HepG2 (cell line): ENCODE measurements around the gene PTPA. TPM values are rescaled to one million over a fixed set of nuclear protein-coding genes. Genes with fewer than 3 reads are reported as not detected.
A peak's percentile ranks its signal among the peaks of the same experiment; 100 is the strongest.

Source experiments
- GATAD1 ChIP-seq: IDR thresholded peaks from 2 replicates; pipeline ENCODE4 v1.6.1; 2016; ENCODE audit warnings: missing genetic modification reagents, missing compliant biosample characterization
- KMT2A ChIP-seq: sonication (generic); formaldehyde crosslinking; IDR thresholded peaks from 2 replicates; pipeline ENCODE4 v1.4.0; 2020; ENCODE audit warnings: missing genetic modification reagents
- KMT2B ChIP-seq: IDR thresholded peaks from 2 replicates; pipeline ENCODE4 v1.6.1; 2016; ENCODE audit warnings: missing genetic modification reagents, missing compliant biosample characterization
- MAFG ChIP-seq: sonication (generic); formaldehyde crosslinking; IDR thresholded peaks from 2 replicates; pipeline ENCODE4 v1.5.1; 2020; ENCODE audit warnings: mild to moderate bottlenecking, missing genetic modification reagents
- MIER2 ChIP-seq: IDR thresholded peaks from 2 replicates; pipeline ENCODE4 v1.6.1; 2016; ENCODE audit warnings: missing biosample characterization, missing genetic modification reagents
- NCOA1 ChIP-seq: sonication (generic); formaldehyde crosslinking; IDR thresholded peaks from 2 replicates; pipeline ENCODE4 v1.9.0; 2021; ENCODE audit warnings: missing genetic modification reagents
- NFATC3 ChIP-seq: sonication (generic); formaldehyde crosslinking; IDR thresholded peaks from 2 replicates; pipeline ENCODE4 v1.5.1; 2020; ENCODE audit warnings: mild to moderate bottlenecking, missing genetic modification reagents
- NPAS2 ChIP-seq: sonication (generic); formaldehyde crosslinking; IDR thresholded peaks from 2 replicates; pipeline ENCODE4 v1.8.0; 2022; ENCODE audit warnings: mild to moderate bottlenecking, missing genetic modification reagents, borderline replicate concordance
- REL ChIP-seq: sonication (generic); formaldehyde crosslinking; conservative IDR thresholded peaks from 2 replicates; pipeline ENCODE4 v1.8.0; 2022; ENCODE audit warnings: mild to moderate bottlenecking, missing genetic modification reagents, moderate library complexity
- ZFP36L2 ChIP-seq: sonication (generic); formaldehyde crosslinking; IDR thresholded peaks from 2 replicates; pipeline ENCODE4 v1.4.0; 2020; ENCODE audit warnings: missing genetic modification reagents
- ZFX ChIP-seq: sonication (generic); formaldehyde crosslinking; IDR thresholded peaks from 2 replicates; pipeline ENCODE4 v1.4.0; 2020; ENCODE audit warnings: mild to moderate bottlenecking, low read depth, missing genetic modification reagents, moderate library complexity
- ZNF282 ChIP-seq: fragments of 450-650 bp; IDR thresholded peaks from 2 replicates; pipeline ENCODE4 v1.6.1; 2018; ENCODE audit not compliant: partially characterized antibody
- ZNF33A ChIP-seq: sonication (generic); formaldehyde crosslinking; IDR thresholded peaks from 2 replicates; pipeline ENCODE4 v1.5.1; 2020; ENCODE audit warnings: missing genetic modification reagents, mild to moderate bottlenecking, moderate library complexity, borderline replicate concordance
- ZNF383 ChIP-seq: sonication (generic); formaldehyde crosslinking; IDR thresholded peaks from 2 replicates; pipeline ENCODE4 v1.4.0; 2020; ENCODE audit warnings: missing genetic modification reagents, mild to moderate bottlenecking, borderline replicate concordance
- ZNF431 ChIP-seq: sonication (generic); formaldehyde crosslinking; IDR thresholded peaks from 2 replicates; pipeline ENCODE4 v1.9.0; 2022; ENCODE audit warnings: missing genetic modification reagents, low read depth, mild to moderate bottlenecking, borderline replicate concordance
- ZNF674 ChIP-seq: sonication (generic); formaldehyde crosslinking; IDR thresholded peaks from 2 replicates; pipeline ENCODE4 v1.5.0; 2020; ENCODE audit warnings: low read depth, mild to moderate bottlenecking, missing genetic modification reagents
- polyA plus RNA-seq, 8 experiments: library from polyadenylated mRNA; depleted of rRNA in 3 of 8; stranded (reverse) in 7 of 8; unstranded in 1 of 8; fragments of >200 nt; fragmentation: Illumina TruSeq in 4 of 8; extraction: Trizol in 4 of 8; gene quantifications; 2 replicates each; pipeline versions ENCODE4 v1.2.1 to v1.2.3, GENCODE V29; 2011 to 2016; ENCODE audit warnings: low read depth in 4 of 8, missing spikeins in 1 of 8, mixed read lengths in 1 of 8; ENCODE audit not compliant: insufficient read depth in 1 of 8
- total RNA-seq, 5 experiments: library from RNA; depleted of rRNA; stranded (reverse); fragments of >200 nt; fragmentation: Illumina TruSeq; extraction: Trizol; gene quantifications; 2 replicates each; pipeline ENCODE4 v1.2.3, GENCODE V29; 2016; ENCODE audit warnings: low read depth in 1 of 5
- TF ChIP-seq, protein P1 (sequence below): sonication (generic); formaldehyde crosslinking; IDR thresholded peaks from 2 replicates; pipeline ENCODE4 v1.4.0; 2020; ENCODE audit warnings: mild to moderate bottlenecking, missing genetic modification reagents
- TF ChIP-seq, protein P2 (sequence below): sonication (generic); formaldehyde crosslinking; IDR thresholded peaks from 2 replicates; pipeline ENCODE4 v1.4.0; 2020; ENCODE audit warnings: mild to moderate bottlenecking, missing genetic modification reagents
- TF ChIP-seq, protein P3 (sequence below): sonication (generic); formaldehyde crosslinking; IDR thresholded peaks from 2 replicates; pipeline ENCODE4 v1.9.0; 2021; ENCODE audit warnings: mild to moderate bottlenecking, missing genetic modification reagents
- TF ChIP-seq, protein P4 (sequence below): sonication (generic); formaldehyde crosslinking; IDR thresholded peaks from 2 replicates; pipeline ENCODE4 v1.4.0; 2020; ENCODE audit warnings: missing genetic modification reagents

The PTPA gene
- total and polyA plus RNA-seq, 2 of the 13 experiments (the other 11 are each of a cell fraction or from before 2014, with no cell fraction given), result 79.3 to 105 TPM

DNA sequence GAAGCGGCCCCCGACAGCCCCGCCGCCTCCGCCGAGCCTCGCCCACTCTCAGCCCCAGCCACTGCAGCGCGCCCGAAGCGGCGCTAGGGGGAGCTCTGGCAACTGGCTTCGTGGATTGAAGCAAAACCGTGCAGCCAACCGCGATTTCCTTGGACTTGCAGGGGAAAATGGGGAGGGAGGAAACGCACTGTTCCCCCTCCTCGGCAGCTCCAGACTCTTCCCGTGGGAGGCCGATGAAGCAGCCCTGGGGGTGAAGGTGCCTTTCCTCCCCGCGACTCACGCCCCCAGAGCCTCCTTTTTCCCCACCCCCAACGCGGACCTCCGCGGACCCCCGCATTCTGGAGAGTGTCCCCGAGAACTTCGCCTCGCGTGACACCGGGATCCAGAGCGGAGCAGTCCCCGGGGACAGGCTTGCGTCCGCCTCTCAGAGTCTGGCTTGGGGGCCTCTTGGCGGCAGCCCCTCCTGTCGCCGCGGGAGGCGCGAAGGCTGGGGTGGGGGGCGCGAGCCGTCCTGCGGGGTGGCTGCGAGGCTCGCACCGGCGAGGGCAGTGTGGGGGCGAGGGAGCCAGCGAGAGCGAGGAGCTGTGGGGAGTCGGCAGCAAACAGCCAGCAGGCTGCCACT, 63.0 kb downstream of the PTPA start (continued):
- TF ChIP-seq, protein P1, sequence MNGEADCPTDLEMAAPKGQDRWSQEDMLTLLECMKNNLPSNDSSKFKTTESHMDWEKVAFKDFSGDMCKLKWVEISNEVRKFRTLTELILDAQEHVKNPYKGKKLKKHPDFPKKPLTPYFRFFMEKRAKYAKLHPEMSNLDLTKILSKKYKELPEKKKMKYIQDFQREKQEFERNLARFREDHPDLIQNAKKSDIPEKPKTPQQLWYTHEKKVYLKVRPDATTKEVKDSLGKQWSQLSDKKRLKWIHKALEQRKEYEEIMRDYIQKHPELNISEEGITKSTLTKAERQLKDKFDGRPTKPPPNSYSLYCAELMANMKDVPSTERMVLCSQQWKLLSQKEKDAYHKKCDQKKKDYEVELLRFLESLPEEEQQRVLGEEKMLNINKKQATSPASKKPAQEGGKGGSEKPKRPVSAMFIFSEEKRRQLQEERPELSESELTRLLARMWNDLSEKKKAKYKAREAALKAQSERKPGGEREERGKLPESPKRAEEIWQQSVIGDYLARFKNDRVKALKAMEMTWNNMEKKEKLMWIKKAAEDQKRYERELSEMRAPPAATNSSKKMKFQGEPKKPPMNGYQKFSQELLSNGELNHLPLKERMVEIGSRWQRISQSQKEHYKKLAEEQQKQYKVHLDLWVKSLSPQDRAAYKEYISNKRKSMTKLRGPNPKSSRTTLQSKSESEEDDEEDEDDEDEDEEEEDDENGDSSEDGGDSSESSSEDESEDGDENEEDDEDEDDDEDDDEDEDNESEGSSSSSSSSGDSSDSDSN (CRISPR knock-in tag), result no peak
- TF ChIP-seq, protein P2, sequence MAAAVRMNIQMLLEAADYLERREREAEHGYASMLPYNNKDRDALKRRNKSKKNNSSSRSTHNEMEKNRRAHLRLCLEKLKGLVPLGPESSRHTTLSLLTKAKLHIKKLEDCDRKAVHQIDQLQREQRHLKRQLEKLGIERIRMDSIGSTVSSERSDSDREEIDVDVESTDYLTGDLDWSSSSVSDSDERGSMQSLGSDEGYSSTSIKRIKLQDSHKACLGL (CRISPR knock-in tag), result peak; percentile 65
- TF ChIP-seq NPAS2 (CRISPR knock-in tag) (no peak), ZFX (CRISPR knock-in tag) (no peak), KMT2B (CRISPR knock-in tag) (no peak), ZNF674 (no peak), REL (no peak), MAFG (CRISPR knock-in tag) (no peak), MIER2 (CRISPR knock-in tag) (0 out of 2 replicates have a peak, but pooled peaks have one; percentile 18), GATAD1 (CRISPR knock-in tag) (0 out of 2 replicates have a peak, but pooled peaks have one; percentile 21), ZNF383 (CRISPR knock-in tag) (no peak), ZNF431 (CRISPR knock-in tag) (no peak), KMT2A (CRISPR knock-in tag) (no peak), NCOA1 (CRISPR knock-in tag) (no peak), ZFP36L2 (CRISPR knock-in tag) (no peak), ZNF33A (CRISPR knock-in tag) (no peak), NFATC3 (CRISPR knock-in tag) (no peak), ZNF282 (no peak)
- TF ChIP-seq, protein P3, sequence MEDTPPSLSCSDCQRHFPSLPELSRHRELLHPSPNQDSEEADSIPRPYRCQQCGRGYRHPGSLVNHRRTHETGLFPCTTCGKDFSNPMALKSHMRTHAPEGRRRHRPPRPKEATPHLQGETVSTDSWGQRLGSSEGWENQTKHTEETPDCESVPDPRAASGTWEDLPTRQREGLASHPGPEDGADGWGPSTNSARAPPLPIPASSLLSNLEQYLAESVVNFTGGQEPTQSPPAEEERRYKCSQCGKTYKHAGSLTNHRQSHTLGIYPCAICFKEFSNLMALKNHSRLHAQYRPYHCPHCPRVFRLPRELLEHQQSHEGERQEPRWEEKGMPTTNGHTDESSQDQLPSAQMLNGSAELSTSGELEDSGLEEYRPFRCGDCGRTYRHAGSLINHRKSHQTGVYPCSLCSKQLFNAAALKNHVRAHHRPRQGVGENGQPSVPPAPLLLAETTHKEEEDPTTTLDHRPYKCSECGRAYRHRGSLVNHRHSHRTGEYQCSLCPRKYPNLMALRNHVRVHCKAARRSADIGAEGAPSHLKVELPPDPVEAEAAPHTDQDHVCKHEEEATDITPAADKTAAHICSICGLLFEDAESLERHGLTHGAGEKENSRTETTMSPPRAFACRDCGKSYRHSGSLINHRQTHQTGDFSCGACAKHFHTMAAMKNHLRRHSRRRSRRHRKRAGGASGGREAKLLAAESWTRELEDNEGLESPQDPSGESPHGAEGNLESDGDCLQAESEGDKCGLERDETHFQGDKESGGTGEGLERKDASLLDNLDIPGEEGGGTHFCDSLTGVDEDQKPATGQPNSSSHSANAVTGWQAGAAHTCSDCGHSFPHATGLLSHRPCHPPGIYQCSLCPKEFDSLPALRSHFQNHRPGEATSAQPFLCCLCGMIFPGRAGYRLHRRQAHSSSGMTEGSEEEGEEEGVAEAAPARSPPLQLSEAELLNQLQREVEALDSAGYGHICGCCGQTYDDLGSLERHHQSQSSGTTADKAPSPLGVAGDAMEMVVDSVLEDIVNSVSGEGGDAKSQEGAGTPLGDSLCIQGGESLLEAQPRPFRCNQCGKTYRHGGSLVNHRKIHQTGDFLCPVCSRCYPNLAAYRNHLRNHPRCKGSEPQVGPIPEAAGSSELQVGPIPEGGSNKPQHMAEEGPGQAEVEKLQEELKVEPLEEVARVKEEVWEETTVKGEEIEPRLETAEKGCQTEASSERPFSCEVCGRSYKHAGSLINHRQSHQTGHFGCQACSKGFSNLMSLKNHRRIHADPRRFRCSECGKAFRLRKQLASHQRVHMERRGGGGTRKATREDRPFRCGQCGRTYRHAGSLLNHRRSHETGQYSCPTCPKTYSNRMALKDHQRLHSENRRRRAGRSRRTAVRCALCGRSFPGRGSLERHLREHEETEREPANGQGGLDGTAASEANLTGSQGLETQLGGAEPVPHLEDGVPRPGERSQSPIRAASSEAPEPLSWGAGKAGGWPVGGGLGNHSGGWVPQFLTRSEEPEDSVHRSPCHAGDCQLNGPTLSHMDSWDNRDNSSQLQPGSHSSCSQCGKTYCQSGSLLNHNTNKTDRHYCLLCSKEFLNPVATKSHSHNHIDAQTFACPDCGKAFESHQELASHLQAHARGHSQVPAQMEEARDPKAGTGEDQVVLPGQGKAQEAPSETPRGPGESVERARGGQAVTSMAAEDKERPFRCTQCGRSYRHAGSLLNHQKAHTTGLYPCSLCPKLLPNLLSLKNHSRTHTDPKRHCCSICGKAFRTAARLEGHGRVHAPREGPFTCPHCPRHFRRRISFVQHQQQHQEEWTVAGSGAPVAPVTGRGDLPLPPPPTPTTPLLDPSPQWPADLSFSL (CRISPR knock-in tag), result no peak
- TF ChIP-seq, protein P4, sequence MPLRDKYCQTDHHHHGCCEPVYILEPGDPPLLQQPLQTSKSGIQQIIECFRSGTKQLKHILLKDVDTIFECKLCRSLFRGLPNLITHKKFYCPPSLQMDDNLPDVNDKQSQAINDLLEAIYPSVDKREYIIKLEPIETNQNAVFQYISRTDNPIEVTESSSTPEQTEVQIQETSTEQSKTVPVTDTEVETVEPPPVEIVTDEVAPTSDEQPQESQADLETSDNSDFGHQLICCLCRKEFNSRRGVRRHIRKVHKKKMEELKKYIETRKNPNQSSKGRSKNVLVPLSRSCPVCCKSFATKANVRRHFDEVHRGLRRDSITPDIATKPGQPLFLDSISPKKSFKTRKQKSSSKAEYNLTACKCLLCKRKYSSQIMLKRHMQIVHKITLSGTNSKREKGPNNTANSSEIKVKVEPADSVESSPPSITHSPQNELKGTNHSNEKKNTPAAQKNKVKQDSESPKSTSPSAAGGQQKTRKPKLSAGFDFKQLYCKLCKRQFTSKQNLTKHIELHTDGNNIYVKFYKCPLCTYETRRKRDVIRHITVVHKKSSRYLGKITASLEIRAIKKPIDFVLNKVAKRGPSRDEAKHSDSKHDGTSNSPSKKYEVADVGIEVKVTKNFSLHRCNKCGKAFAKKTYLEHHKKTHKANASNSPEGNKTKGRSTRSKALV, result peak; percentile 28; the same call in 1 of the 2 replicates
